Lower leg skin (tissue), 3 donors: Measurements from ENCODE around the gene FCGR2B.
"Not testable (repeated sequence)": the region's sequence is repeated elsewhere in the genome, so short reads cannot be mapped to it uniquely, and the experiment has no call there.

ENCODE experiments used
- POLR2A ChIP-seq, 2 donors: fragments of 450-650 bp; IDR thresholded peaks; one replicate each; pipeline ENCODE4 v1.6.1; 2016 to 2017; ENCODE audit warnings: antibody characterized with exemption in 2 of 2, mild to moderate bottlenecking in 1 of 2, moderate library complexity in 1 of 2
- TF ChIP-seq, protein P1 (sequence below), 3 donors: fragments of 450-650 bp; IDR thresholded peaks; one replicate each; pipeline ENCODE4 v1.5.1; 2016; ENCODE audit warnings: antibody characterized with exemption in 3 of 3, mild to moderate bottlenecking in 3 of 3, moderate library complexity in 2 of 3

- TF ChIP-seq, protein P1, sequence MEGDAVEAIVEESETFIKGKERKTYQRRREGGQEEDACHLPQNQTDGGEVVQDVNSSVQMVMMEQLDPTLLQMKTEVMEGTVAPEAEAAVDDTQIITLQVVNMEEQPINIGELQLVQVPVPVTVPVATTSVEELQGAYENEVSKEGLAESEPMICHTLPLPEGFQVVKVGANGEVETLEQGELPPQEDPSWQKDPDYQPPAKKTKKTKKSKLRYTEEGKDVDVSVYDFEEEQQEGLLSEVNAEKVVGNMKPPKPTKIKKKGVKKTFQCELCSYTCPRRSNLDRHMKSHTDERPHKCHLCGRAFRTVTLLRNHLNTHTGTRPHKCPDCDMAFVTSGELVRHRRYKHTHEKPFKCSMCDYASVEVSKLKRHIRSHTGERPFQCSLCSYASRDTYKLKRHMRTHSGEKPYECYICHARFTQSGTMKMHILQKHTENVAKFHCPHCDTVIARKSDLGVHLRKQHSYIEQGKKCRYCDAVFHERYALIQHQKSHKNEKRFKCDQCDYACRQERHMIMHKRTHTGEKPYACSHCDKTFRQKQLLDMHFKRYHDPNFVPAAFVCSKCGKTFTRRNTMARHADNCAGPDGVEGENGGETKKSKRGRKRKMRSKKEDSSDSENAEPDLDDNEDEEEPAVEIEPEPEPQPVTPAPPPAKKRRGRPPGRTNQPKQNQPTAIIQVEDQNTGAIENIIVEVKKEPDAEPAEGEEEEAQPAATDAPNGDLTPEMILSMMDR (IDR thresholded peaks at IDR 0.05) = not testable (repeated sequence)
- not testable (repeated sequence) for TF ChIP-seq POLR2A (IDR thresholded peaks at IDR 0.05)
Observed at GRCh38 chr1:161647507-161648360, 15.2 kb upstream of the FCGR2B start.
